Measurements from ENCODE around the gene INTS1.

INTS1 gene

DNA sequence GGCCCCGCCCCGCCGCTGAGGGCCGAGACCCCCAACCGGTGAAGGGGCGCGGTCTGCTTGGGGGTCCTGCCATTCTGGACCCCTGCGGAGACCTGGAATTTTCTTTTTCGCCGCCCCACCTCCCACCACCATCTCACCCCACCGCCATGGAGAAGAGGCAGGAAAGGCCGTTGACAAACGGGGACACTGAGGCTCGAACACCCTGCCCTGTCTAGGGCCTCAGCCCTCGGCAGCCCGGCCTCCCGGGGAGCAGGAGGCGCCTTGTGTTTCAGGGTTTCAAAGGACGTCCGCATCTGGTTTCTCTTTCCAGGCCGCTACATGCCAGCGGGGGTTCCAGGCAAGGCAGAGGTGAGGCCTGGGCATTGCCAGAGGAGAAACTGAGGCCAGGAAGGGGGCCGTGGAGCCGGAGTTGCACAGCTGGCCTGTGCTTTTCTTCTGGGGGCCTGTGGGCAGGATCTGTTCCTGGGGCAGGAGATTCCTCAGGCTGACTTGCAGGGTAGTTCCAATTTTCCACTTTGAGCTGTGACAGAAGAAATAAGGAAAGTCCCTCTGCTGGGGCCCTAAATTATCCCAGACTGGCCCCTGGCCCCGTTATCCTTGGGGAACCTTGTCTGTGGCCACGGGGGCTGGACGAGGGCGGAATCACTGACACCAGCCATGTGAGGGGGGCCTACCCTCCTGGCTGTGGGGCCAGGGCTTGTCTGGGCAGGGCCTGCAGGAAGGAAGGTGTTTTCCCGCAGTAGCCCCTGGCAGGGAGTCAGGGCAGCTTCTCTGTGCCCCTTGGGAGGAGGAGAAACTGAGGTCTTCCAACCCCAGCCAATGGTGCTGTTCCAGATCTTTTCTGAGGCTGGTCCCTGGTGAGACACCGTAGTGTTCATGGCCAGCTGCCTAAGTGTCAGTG, 44.0 kb downstream of the INTS1 start:
- DNase-seq = peak; percentile 29
- Histone ChIP-seq H3K27ac (ENCODE audit: low read length) (no peak overlapping the region), H3K9ac (ENCODE audit: low read length) (peak overlapping the region; percentile 62)

DNA sequence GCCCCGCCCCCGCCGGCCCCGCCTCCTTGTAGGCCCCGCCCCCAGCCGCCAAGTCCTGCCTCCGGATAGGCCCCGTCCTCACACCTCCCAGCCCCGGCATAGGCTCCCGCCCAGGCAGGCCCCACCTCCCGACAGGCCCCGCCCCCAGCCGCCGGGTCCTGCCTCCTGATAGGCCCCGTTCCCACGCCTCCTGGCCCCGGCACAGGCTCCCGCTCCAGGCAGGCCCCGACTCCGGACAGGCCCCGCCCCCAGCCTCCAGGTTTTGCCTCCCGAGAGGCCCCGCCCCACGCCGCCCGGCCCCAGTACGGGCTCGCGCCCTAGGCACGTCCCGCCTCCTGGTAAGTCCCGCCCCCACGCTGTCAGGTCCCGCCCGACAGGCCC, 44.7 kb downstream of the INTS1 start:
- H2AFZ ChIP-seq (ENCODE audit: low read length) = no peak overlapping the region
- H3K9me3 ChIP-seq (replicated peaks; ENCODE audit: insufficient read depth, low read length) = no peaks in the 10 kb centered on the region
- H3K9ac ChIP-seq (ENCODE audit: low read length) = no peak overlapping the region; the same call in 1 of the 2 replicates
- peak overlapping the region; percentile 97; the same call in 1 of the 2 replicates for H3K4me2 ChIP-seq (ENCODE audit: low read depth, low read length)
- peak overlapping the region; percentile 73 for H3K4me3 ChIP-seq (ENCODE audit: low read length)
- H3K36me3 ChIP-seq (replicated peaks; ENCODE audit: insufficient read depth, low read length) = no peaks in the 10 kb centered on the region
- no peaks in the 10 kb centered on the region for H3K9me2 ChIP-seq (replicated peaks; ENCODE audit: insufficient read depth, low read length)
- H3K79me2 ChIP-seq (ENCODE audit: low read length) = peaks cover 8% of the 10 kb centered on the region
- peak; percentile 98 for DNase-seq
- no peaks in the 10 kb centered on the region for H4K20me1 ChIP-seq (ENCODE audit: insufficient read depth, low read length)
- H3K27ac ChIP-seq (ENCODE audit: low read length) = no peak overlapping the region
- TF ChIP-seq EZH2phosphoT487 (IDR thresholded peaks at IDR 0.05; ENCODE audit: low read length) = no peak
- TF ChIP-seq EZH2 (optimal IDR thresholded peaks at IDR 0.05; ENCODE audit: low read depth, low read length) = no peak
- TF ChIP-seq, protein P1, sequence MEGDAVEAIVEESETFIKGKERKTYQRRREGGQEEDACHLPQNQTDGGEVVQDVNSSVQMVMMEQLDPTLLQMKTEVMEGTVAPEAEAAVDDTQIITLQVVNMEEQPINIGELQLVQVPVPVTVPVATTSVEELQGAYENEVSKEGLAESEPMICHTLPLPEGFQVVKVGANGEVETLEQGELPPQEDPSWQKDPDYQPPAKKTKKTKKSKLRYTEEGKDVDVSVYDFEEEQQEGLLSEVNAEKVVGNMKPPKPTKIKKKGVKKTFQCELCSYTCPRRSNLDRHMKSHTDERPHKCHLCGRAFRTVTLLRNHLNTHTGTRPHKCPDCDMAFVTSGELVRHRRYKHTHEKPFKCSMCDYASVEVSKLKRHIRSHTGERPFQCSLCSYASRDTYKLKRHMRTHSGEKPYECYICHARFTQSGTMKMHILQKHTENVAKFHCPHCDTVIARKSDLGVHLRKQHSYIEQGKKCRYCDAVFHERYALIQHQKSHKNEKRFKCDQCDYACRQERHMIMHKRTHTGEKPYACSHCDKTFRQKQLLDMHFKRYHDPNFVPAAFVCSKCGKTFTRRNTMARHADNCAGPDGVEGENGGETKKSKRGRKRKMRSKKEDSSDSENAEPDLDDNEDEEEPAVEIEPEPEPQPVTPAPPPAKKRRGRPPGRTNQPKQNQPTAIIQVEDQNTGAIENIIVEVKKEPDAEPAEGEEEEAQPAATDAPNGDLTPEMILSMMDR (IDR thresholded peaks at IDR 0.05; ENCODE audit: low read length) = no peak
- no peaks in the 10 kb centered on the region for H3K27me3 ChIP-seq (replicated peaks; ENCODE audit: insufficient read depth, low read length)
- peaks cover 24% of the 10 kb centered on the region; the same call in 1 of the 2 replicates for H3K4me1 ChIP-seq (ENCODE audit: low read length)
- H3F3A ChIP-seq (ENCODE audit: insufficient read depth, low read length) = peaks cover 11% of the 10 kb centered on the region; the same call in 1 of the 2 replicates

More for the DNA sequence above, 44.0 kb downstream of the INTS1 start:
- peaks cover 8% of the 10 kb centered on the region for H3K79me2 ChIP-seq (ENCODE audit: low read length)
- H3K36me3 ChIP-seq (replicated peaks; ENCODE audit: insufficient read depth, low read length) = no peaks in the 10 kb centered on the region
- peak overlapping the region; percentile 73 for H3K4me3 ChIP-seq (ENCODE audit: low read length)
- H3K4me2 ChIP-seq (ENCODE audit: low read depth, low read length) = peak overlapping the region; percentile 87
- H2AFZ ChIP-seq (ENCODE audit: low read length) = peak overlapping the region; percentile 85
- no peaks in the 10 kb centered on the region for H3K9me3 ChIP-seq (replicated peaks; ENCODE audit: insufficient read depth, low read length)
- TF ChIP-seq, protein P1 (IDR thresholded peaks at IDR 0.05; ENCODE audit: low read length) = no peak
- TF ChIP-seq EZH2 (optimal IDR thresholded peaks at IDR 0.05; ENCODE audit: low read depth, low read length) = no peak
- no peak for TF ChIP-seq EZH2phosphoT487 (IDR thresholded peaks at IDR 0.05; ENCODE audit: low read length)
- H4K20me1 ChIP-seq (ENCODE audit: insufficient read depth, low read length) = no peaks in the 10 kb centered on the region
- 0 out of 2 replicates have a peak, but pooled peaks cover 7% of the 10 kb centered on the region for H3F3A ChIP-seq (ENCODE audit: insufficient read depth, low read length)
- H3K9me2 ChIP-seq (replicated peaks; ENCODE audit: insufficient read depth, low read length) = no peaks in the 10 kb centered on the region
- H3K27me3 ChIP-seq (replicated peaks; ENCODE audit: insufficient read depth, low read length) = no peaks in the 10 kb centered on the region
- peaks cover 19% of the 10 kb centered on the region; the same call in 1 of the 2 replicates for H3K4me1 ChIP-seq (ENCODE audit: low read length)

DNA sequence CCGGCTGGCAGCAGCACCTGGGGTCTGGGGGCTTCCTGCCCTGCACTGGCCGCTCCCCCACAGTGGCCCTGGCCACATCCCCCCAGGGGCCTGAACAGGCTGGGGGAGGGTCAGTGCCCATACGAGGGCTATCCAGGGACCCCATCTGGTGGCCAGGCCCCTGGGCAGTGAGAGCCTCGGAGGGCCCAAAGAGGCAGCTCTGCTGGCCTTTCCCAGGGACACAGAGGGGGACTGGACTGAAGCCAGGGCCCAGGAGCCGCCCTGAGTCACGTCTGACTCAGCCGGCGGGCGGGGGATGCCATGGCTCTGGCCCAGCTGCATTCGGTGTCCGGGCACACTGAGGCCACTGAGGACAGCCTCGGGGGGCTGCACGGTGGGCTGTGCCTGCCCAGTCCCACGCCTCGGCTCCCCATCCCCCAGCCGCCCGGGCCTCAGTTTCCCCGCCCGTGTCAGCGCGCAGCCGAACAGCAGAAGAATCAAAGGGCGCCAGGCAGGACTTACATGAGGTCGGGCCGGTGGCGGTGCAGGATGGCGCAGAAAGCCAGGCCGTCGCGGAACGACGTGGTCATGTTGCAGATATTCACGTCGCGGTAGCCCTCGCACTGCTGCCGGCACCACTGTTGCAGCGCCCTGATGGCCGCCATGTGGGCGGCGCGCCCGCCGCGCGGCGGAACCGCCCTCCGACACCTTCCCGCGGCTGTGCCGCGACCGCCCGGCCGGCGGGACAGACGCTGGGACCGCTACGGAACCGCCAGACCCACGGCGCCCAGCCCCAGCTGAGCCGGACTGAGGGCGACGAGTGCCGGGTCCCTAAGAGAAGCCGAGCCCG, 45.3 kb downstream of the INTS1 start, which contains the start of gene MICALL2:
Gene MICALL2, minus strand, starts transcription at position 788 of the 829 bp plus-strand sequence. Its CDS starts 144 bp downstream, at position 644.
- Histone ChIP-seq H3K4me2 (ENCODE audit: low read depth, low read length) (peak within 1 kb of the TSS; percentile 97), H3K4me1 (ENCODE audit: low read length) (peaks cover 24% of the 10 kb centered on the region; the same call in 1 of the 2 replicates), H3K27ac (ENCODE audit: low read length) (no peak within 1 kb of the TSS), H3K36me3 (replicated peaks; ENCODE audit: insufficient read depth, low read length) (no peaks in the 10 kb centered on the region), H3K9ac (ENCODE audit: low read length) (peak within 1 kb of the TSS; percentile 62), H3F3A (ENCODE audit: insufficient read depth, low read length) (peaks cover 11% of the 10 kb centered on the region; the same call in 1 of the 2 replicates), H3K79me2 (ENCODE audit: low read length) (peaks cover 8% of the 10 kb centered on the region), H3K27me3 (replicated peaks; ENCODE audit: insufficient read depth, low read length) (no peaks in the 10 kb centered on the region), H3K9me3 (replicated peaks; ENCODE audit: insufficient read depth, low read length) (no peaks in the 10 kb centered on the region), H3K4me3 (ENCODE audit: low read length) (peak within 1 kb of the TSS; percentile 73), H4K20me1 (ENCODE audit: insufficient read depth, low read length) (no peaks in the 10 kb centered on the region), H2AFZ (ENCODE audit: low read length) (peak within 1 kb of the TSS; percentile 85), H3K9me2 (replicated peaks; ENCODE audit: insufficient read depth, low read length) (no peaks in the 10 kb centered on the region)
- DNase-seq = no peak
- TF ChIP-seq EZH2 (optimal IDR thresholded peaks at IDR 0.05; ENCODE audit: low read depth, low read length) (no peak), EZH2phosphoT487 (IDR thresholded peaks at IDR 0.05; ENCODE audit: low read length) (no peak)
- TF ChIP-seq, protein P1 (IDR thresholded peaks at IDR 0.05; ENCODE audit: low read length) = no peak

Data from MM.1S (cell line).